MCF 10A (cell line): ENCODE results near the gene TROAP. TPM values are rescaled to one million over a fixed set of nuclear protein-coding genes. Genes with fewer than 3 reads are reported as not detected.

ENCODE experiments used
- BruUV-seq: library from RNA; stranded (reverse); fragments of 400-500 nt; replicated peaks from 2 replicates; lab custom pipeline; 2021; lab: Mats Ljungman, UMichigan
- CTCF ChIA-PET: fragments of 300-600 bp; sonication (Branson Sonifier 250); formaldehyde crosslinking; extraction: SDS; loops from one replicate; lab custom pipeline; 2021; ENCODE audit warnings: antibody characterized with exemption, inconsistent platforms; lab: Yijun Ruan, JAX
- POLR2A ChIA-PET: fragments of 300-600, 350-650 bp; sonication (Branson Sonifier 250); formaldehyde crosslinking; extraction: SDS; loops from one replicate; lab custom pipeline; 2020; ENCODE audit warnings: antibody characterized with exemption, inconsistent platforms; lab: Yijun Ruan, JAX
- DNase-seq: peaks from one replicate; pipeline ENCODE4 v3.0.0-alpha.2; 2018; ENCODE audit not compliant: unreplicated experiment
- H3K27ac Mint-ChIP-seq: one replicate; pipeline ENCODE4 v1.8.0; 2022; ENCODE audit warnings: mild to moderate bottlenecking, low read depth, mixed read lengths; ENCODE audit not compliant: unreplicated experiment
- H3K27me3 Mint-ChIP-seq: one replicate; pipeline ENCODE4 v1.8.0; 2022; ENCODE audit warnings: mixed read lengths; ENCODE audit not compliant: insufficient read depth, unreplicated experiment
- H3K36me3 Mint-ChIP-seq: one replicate; pipeline ENCODE4 v1.8.0; 2022; ENCODE audit warnings: mild to moderate bottlenecking, moderate library complexity, mixed read lengths; ENCODE audit not compliant: insufficient read depth, unreplicated experiment
- H3K4me1 Mint-ChIP-seq: one replicate; pipeline ENCODE4 v1.8.0; 2022; ENCODE audit warnings: mixed read lengths; ENCODE audit not compliant: insufficient read depth, unreplicated experiment
- H3K4me3 Mint-ChIP-seq: one replicate; pipeline ENCODE4 v1.8.0; 2022; ENCODE audit warnings: mild to moderate bottlenecking, moderate library complexity, mixed read lengths; ENCODE audit not compliant: unreplicated experiment
- H3K9me3 Mint-ChIP-seq: one replicate; pipeline ENCODE4 v1.8.0; 2022; ENCODE audit warnings: mixed read lengths; ENCODE audit not compliant: unreplicated experiment
- CTCF ChIP-seq: fragments of 200-600 bp; IDR thresholded peaks from one replicate; pipeline ENCODE4 v1.8.0; 2022; ENCODE audit warnings: antibody characterized with exemption, mild to moderate bottlenecking; ENCODE audit not compliant: unreplicated experiment
- intact Hi-C: fragments of 100-400 bp; cut with micrococcal nuclease; formaldehyde crosslinking; loops from 2 replicates; pipeline ENCODE4 v1.14.1; 2022
- total RNA-seq: library from RNA; stranded (reverse); gene quantifications from 2 replicates; pipeline ENCODE4 v1.2.3, GENCODE V29; 2022

TROAP gene
- total RNA-seq, 1 experiment from 2014 or later = 41.9 TPM

GRCh38 chr12:49287876-49288275 lies 35.2 kb upstream of the TROAP start:
- ChIA-PET CTCF (interaction anchor here (0.7 to 16.4 kb wide), 18 partner anchors 10 to 470 kb away, joined by 3 to 251 read pairs (median 8); partner anchors contain the start of genes C1QL4, DNAJC22 and SPATS2), POLR2A (interaction anchor here (0.7 to 2.1 kb wide), 5 partner anchors 19 to 670 kb away, joined by 3 to 14 read pairs (median 4); partner anchors contain the start of gene DNAJC22)
- no TSS peak for BruUV-seq
- no peak for TF ChIP-seq CTCF
- DNase-seq = no peak
- H3K4me1 Mint-ChIP-seq = no peaks in the 10 kb centered on the region
- H3K4me3 Mint-ChIP-seq = no peak overlapping the region
- no peaks in the 10 kb centered on the region for H3K27me3 Mint-ChIP-seq
- H3K27ac Mint-ChIP-seq = no peak overlapping the region
- no peaks in the 10 kb centered on the region for H3K9me3 Mint-ChIP-seq
- no peaks in the 10 kb centered on the region for H3K36me3 Mint-ChIP-seq
- intact Hi-C loops = loop anchor here (1.0 to 10.0 kb wide), 4 partner anchors 49 to 297 kb away; partner anchors contain the start of gene C1QL4

GRCh38 chr12:49288412-49288853 lies 34.6 kb upstream of the TROAP start:
- intact Hi-C loops = loop anchor here (1.0 to 10.0 kb wide), 4 partner anchors 49 to 296 kb away; partner anchors contain the start of gene C1QL4
- no TSS peak for BruUV-seq
- ChIA-PET CTCF (interaction anchor here (0.5 to 16.4 kb wide), 33 partner anchors 9 to 1107 kb away, joined by 3 to 251 read pairs (median 5); partner anchors contain the start of genes C1QL4, DNAJC22 and SPATS2), POLR2A (interaction anchor here (0.5 to 2.1 kb wide), 8 partner anchors 19 to 224 kb away, joined by 3 to 14 read pairs (median 5); partner anchors contain the start of gene DNAJC22)
- Mint-ChIP-seq H3K4me3 (no peak overlapping the region), H3K9me3 (no peaks in the 10 kb centered on the region), H3K27ac (no peak overlapping the region), H3K36me3 (no peaks in the 10 kb centered on the region), H3K27me3 (no peaks in the 10 kb centered on the region), H3K4me1 (peaks cover 4% of the 10 kb centered on the region)
- DNase-seq = peak; percentile 70
- TF ChIP-seq CTCF = peak; percentile 77

- POLR2A ChIA-PET = interaction anchor here (0.5 to 2.1 kb wide), 13 partner anchors 20 to 258 kb away, joined by 3 to 14 read pairs (median 4); partner anchors contain the start of gene DNAJC22
- H3K4me3 Mint-ChIP-seq = no peak overlapping the region
Observed at GRCh38 chr12:49288922-49289555, 34.0 kb upstream of the TROAP start.

More at GRCh38 chr12:49288922-49289555, 34.0 kb upstream of the TROAP start:
- Mint-ChIP-seq H3K27ac (no peak overlapping the region), H3K27me3 (no peaks in the 10 kb centered on the region), H3K36me3 (no peaks in the 10 kb centered on the region), H3K4me1 (peaks cover 6% of the 10 kb centered on the region), H3K9me3 (no peaks in the 10 kb centered on the region)
- no peak for TF ChIP-seq CTCF
- intact Hi-C loops = loop anchor here (1.0 to 10.0 kb wide), 4 partner anchors 48 to 296 kb away; partner anchors contain the start of gene C1QL4
- BruUV-seq = no TSS peak
- DNase-seq = peak; percentile 53
- CTCF ChIA-PET = interaction anchor here (0.5 to 16.4 kb wide), 37 partner anchors 9 to 1106 kb away, joined by 3 to 251 read pairs (median 5); partner anchors contain the start of genes C1QL4, DNAJC22 and SPATS2
